ENCODE measurements around the gene IGF1.

The IGF1 gene

DNA sequence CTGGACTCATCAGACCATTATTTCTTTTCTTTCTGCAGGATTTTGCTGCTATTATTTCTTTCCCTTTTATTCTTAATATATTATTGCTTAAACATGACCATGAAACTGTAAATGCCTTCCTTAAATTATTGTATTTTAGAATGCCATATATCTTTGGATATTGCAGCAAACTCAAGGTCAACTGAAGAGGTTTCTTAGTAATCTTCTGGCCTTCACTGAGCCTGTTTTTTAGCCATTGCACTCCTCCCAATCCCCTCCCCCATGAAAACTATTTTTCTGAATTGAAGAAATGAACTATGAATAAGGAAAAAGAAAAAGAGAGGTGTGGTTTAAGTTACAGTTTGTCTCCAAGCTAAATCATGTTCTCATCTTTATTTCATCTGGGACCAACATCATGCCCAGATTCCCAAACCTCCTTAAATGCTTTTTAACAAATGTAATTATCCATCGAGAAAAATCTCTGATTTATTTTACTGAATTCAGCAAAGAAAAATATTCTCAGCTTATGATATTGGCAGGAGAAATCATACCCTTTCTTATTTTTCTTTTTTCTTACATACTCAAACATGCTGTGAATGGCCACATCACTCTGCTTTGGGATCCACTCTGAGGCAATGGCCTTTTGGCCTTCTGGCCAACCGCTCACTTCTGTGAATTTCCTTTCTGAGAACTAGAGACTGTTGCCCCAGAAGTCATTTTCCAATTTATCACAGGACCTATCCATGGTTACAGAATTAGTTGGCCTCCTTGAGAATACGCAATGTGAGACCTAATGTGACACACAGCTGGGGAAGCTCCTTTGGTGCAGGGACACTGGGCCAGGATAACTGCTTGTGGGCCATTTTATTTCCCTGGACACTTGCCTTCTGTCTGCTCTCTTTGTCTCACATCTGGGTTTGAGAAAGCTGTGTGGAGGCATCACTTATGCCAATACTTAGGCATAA is 50.9 kb downstream of the IGF1 start:
- no peak overlapping the region for H3K4me3 ChIP-seq (ENCODE audit: severe bottlenecking)
- H3K27ac ChIP-seq (ENCODE audit: poor library complexity, severe bottlenecking) = no peak overlapping the region
- ATAC-seq (ENCODE audit: low read depth) (no peak), DNase-seq (ENCODE audit: low spot score) (no peak)
- no peaks in the 10 kb centered on the region for H3K27me3 ChIP-seq (ENCODE audit: insufficient read depth, poor library complexity, severe bottlenecking)
- no peaks in the 10 kb centered on the region for H3K36me3 ChIP-seq (ENCODE audit: low read depth)
- H3K9me3 ChIP-seq (ENCODE audit: severe bottlenecking) = no peaks in the 10 kb centered on the region
- TF ChIP-seq, protein P1, sequence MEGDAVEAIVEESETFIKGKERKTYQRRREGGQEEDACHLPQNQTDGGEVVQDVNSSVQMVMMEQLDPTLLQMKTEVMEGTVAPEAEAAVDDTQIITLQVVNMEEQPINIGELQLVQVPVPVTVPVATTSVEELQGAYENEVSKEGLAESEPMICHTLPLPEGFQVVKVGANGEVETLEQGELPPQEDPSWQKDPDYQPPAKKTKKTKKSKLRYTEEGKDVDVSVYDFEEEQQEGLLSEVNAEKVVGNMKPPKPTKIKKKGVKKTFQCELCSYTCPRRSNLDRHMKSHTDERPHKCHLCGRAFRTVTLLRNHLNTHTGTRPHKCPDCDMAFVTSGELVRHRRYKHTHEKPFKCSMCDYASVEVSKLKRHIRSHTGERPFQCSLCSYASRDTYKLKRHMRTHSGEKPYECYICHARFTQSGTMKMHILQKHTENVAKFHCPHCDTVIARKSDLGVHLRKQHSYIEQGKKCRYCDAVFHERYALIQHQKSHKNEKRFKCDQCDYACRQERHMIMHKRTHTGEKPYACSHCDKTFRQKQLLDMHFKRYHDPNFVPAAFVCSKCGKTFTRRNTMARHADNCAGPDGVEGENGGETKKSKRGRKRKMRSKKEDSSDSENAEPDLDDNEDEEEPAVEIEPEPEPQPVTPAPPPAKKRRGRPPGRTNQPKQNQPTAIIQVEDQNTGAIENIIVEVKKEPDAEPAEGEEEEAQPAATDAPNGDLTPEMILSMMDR (IDR thresholded peaks at IDR 0.05; ENCODE audit: poor library complexity, severe bottlenecking) = no peak
- no peaks in the 10 kb centered on the region for H3K4me1 ChIP-seq (ENCODE audit: insufficient read depth, poor library complexity, severe bottlenecking)

DNA sequence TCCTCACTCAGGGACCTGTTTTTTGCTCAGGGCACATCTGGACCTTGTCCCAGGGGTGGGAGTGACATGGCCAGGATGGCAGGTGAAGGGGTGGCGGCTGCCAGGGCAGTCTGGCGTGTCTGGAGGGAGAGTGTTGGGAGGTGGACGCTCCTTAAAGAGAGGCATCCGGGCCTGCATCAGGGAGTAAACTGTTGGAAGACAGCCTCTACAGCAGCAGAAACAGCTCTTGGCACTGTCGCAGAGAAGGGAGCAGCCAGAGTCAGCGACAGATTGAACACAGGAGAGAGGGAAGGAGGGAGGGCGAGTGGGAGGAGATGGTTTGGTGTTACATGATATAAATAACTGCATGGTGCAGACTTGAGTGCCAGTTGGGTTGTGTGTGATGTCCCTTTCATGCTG is 52.8 kb downstream of the IGF1 start:
- Histone ChIP-seq H3K9me3 (ENCODE audit: severe bottlenecking) (no peaks in the 10 kb centered on the region), H3K4me3 (ENCODE audit: severe bottlenecking) (no peak overlapping the region), H3K27ac (ENCODE audit: poor library complexity, severe bottlenecking) (no peak overlapping the region), H3K4me1 (ENCODE audit: insufficient read depth, poor library complexity, severe bottlenecking) (no peaks in the 10 kb centered on the region), H3K36me3 (ENCODE audit: low read depth) (no peaks in the 10 kb centered on the region), H3K27me3 (ENCODE audit: insufficient read depth, poor library complexity, severe bottlenecking) (no peaks in the 10 kb centered on the region)
- ATAC-seq (ENCODE audit: low read depth) (no peak), DNase-seq (ENCODE audit: low spot score) (no peak)
- TF ChIP-seq, protein P1 (IDR thresholded peaks at IDR 0.05; ENCODE audit: poor library complexity, severe bottlenecking) = no peak

DNA sequence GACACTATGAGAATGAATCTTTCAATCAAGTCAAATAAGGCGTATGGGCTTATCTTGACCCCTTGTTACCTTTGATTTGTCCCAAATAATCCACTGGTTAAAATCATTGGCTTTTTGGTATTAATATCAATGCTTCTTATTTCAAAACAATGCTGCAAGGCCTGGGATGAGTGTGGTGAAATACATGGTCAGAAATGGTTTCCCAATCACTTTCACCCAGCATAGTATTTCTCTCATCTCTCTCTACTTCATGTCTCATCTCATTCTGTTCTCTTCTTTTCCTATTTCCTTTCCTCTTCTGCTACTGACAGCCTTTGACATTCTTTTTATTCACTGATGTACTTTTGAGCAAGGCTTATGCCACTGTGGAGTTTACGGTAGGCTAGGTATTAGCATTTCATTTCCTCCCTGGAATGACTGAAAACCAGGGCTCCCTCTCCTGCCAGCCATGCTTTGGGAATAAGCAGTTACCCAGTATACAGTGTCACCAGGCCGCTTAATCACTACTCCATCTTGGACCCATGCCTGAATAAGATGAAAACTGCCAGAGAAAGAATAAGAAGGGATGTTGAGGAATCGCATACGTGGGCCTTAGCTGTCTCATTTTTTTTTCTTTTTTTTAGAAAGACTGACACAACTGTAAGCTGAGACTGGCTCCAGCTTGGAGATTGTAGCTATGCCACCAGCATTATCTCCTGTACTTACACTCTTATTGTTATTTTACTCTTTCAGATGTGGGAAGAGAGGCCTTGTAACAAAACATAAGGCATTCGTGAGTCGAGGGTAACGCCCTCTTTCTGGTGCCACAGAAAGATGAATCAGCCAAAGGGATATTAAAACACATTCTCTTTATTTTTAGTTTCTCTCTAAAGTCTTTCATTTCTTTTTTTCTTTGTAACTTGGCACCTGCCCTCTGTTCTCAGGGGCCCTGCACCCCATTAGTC is 53.5 kb downstream of the IGF1 start:
- no peaks in the 10 kb centered on the region for H3K27me3 ChIP-seq (ENCODE audit: insufficient read depth, poor library complexity, severe bottlenecking)
- no peak for DNase-seq (ENCODE audit: low spot score)
- no peak for ATAC-seq (ENCODE audit: low read depth)
- TF ChIP-seq, protein P1 (IDR thresholded peaks at IDR 0.05; ENCODE audit: poor library complexity, severe bottlenecking) = no peak
- H3K36me3 ChIP-seq (ENCODE audit: low read depth) = no peaks in the 10 kb centered on the region
- no peak overlapping the region for H3K4me3 ChIP-seq (ENCODE audit: severe bottlenecking)
- H3K4me1 ChIP-seq (ENCODE audit: insufficient read depth, poor library complexity, severe bottlenecking) = no peaks in the 10 kb centered on the region
- H3K9me3 ChIP-seq (ENCODE audit: severe bottlenecking) = no peaks in the 10 kb centered on the region
- no peak overlapping the region for H3K27ac ChIP-seq (ENCODE audit: poor library complexity, severe bottlenecking)

DNA sequence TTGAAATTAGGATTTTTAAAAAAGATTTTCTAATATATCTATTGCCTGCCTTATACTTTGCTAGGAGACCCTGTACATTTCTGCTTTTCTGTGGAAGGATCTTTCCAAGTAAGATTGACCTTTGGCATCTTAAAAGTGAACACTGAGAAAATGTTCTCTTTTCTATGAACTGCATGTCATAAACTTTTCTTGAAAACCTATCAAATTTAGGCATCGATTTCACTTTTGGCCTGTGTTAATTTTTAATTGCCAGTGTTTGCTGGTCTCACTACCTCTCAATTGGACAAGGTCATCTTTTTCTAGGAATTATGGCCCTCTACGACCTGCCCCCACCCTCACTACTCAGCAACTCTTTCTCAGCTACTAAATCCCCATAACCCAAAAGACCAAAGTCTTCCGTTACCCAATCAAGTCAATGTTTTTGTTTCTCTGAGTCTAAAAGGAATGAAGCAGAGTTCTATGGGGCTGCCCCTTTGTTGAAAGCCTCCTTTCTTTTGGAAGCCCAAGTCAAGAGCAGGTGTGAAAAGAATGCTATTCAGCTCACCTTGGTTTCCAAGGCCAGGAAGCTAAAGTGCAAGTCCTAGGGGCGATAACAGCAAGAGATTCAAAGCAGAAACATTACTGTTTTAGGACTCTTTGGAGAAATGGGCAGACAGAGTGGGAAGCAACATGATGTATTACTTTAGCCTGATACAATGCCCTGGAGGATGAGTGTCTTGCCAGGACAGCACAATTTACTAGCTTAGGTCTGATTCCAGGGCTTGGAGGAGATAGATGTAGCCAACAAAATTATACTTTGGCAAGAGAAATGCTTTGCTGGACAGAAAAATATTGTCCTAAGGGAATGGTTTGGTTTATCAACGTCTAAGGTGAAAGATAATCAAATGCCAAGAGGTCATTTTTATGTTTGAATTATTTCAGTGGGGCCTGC is 55.0 kb downstream of the IGF1 start:
- Histone ChIP-seq H3K27me3 (ENCODE audit: insufficient read depth, poor library complexity, severe bottlenecking) (no peaks in the 10 kb centered on the region), H3K27ac (ENCODE audit: poor library complexity, severe bottlenecking) (no peak overlapping the region), H3K4me3 (ENCODE audit: severe bottlenecking) (no peak overlapping the region), H3K9me3 (ENCODE audit: severe bottlenecking) (no peaks in the 10 kb centered on the region), H3K36me3 (ENCODE audit: low read depth) (no peaks in the 10 kb centered on the region), H3K4me1 (ENCODE audit: insufficient read depth, poor library complexity, severe bottlenecking) (no peaks in the 10 kb centered on the region)
- TF ChIP-seq, protein P1 (IDR thresholded peaks at IDR 0.05; ENCODE audit: poor library complexity, severe bottlenecking) = no peak
- DNase-seq (ENCODE audit: low spot score) = no peak
- ATAC-seq (ENCODE audit: low read depth) = no peak
